K562 (cell line): Measurements from ENCODE around the gene PRIM1. TPM values are rescaled to one million over a fixed set of nuclear protein-coding genes. Genes with fewer than 3 reads are reported as not detected.

Source experiments
- ATAC-seq: fragments of 200-7000 bp; cut with Tn5 transposase; 3 replicates; pipeline ENCODE4 v1.9.1; 2020; ENCODE audit warnings: moderate library complexity
- BruUV-seq: library from RNA; stranded (reverse); fragments of 400-500 nt; replicated peaks from 2 replicates; lab custom pipeline; 2021; lab: Mats Ljungman, UMichigan
- CTCF ChIA-PET: fragments of 300-600 bp; formaldehyde crosslinking; extraction: SDS; loops from one replicate; lab custom pipeline; 2021; ENCODE audit warnings: low intra/inter-chr PET ratio; lab: Yijun Ruan, JAX
- POLR2A ChIA-PET: fragments of 300-600, 350-650 bp; sonication (Branson Sonifier 250); formaldehyde crosslinking; extraction: SDS; loops from one replicate; lab custom pipeline; 2021; ENCODE audit warnings: antibody characterized with exemption, inconsistent platforms; lab: Yijun Ruan, JAX
- DNase-seq, 4 experiments: peaks; one replicate each; pipeline versions ENCODE4 v3.0.0 to v3.0.0-alpha.2; 2011 to 2018; ENCODE audit warnings: low spot score in 3 of 4, mixed read lengths in 3 of 4; ENCODE audit errors: extremely low read depth in 1 of 4
- FAIRE-seq: peaks from 2 replicates; lab custom pipeline; 2011; peaks lifted over from hg19 to GRCh38; lab: Jason Lieb, UNC
- H2AFZ ChIP-seq: 2 replicates; pipeline ENCODE4 v1.6.0; 2011; ENCODE audit warnings: low read depth, low read length, control low read depth, inconsistent platforms
- H3K27ac ChIP-seq: fragments of 200-600 bp; 3 replicates; pipeline ENCODE4 v1.8.0; 2011; ENCODE audit warnings: low read depth, mild to moderate bottlenecking, control low read depth, inconsistent platforms, low read length, moderate library complexity, mixed read lengths; ENCODE audit errors: extremely low read depth
- H3K27me3 ChIP-seq, 2 experiments: fragments of 300-600 bp in 1 of 2; 2 replicates in 1 of 2; 3 replicates in 1 of 2; pipeline versions ENCODE4 v1.6.0 to v1.8.0; 2011; ENCODE audit warnings: inconsistent platforms in 2 of 2, low read length in 2 of 2, mild to moderate bottlenecking in 1 of 2, mixed read lengths in 1 of 2, moderate library complexity in 1 of 2; ENCODE audit not compliant: control insufficient read depth in 2 of 2, insufficient read depth in 2 of 2
- H3K36me3 ChIP-seq: fragments of 300-600 bp; 3 replicates; pipeline ENCODE4 v1.8.0; 2011; ENCODE audit warnings: mild to moderate bottlenecking, low read length, inconsistent platforms; ENCODE audit not compliant: control insufficient read depth, insufficient read depth
- H3K4me1 ChIP-seq, 2 experiments: fragments of 200-600 bp in 1 of 2; replicated peaks in 1 of 2; 2 replicates in 1 of 2; 3 replicates in 1 of 2; pipeline versions ENCODE4 v1.5.1 to v1.8.0; 2011; ENCODE audit warnings: inconsistent platforms in 2 of 2, low read length in 2 of 2, mild to moderate bottlenecking in 1 of 2, mixed read lengths in 1 of 2, moderate library complexity in 1 of 2; ENCODE audit not compliant: control insufficient read depth in 2 of 2, insufficient read depth in 2 of 2
- H3K4me2 ChIP-seq: 2 replicates; pipeline ENCODE4 v1.6.1; 2011; ENCODE audit warnings: low read length, control low read depth, inconsistent platforms, mixed read lengths; ENCODE audit not compliant: insufficient read depth
- H3K4me3 ChIP-seq: fragments of 200-600 bp; sonication (generic), shearing (Covaris generic); 2 replicates; pipeline ENCODE4 v1.5.1; 2016; ENCODE audit warnings: control low read depth, inconsistent platforms
- H3K79me2 ChIP-seq: fragments of 200-600 bp; 3 replicates; pipeline ENCODE4 v1.8.0; 2011; ENCODE audit warnings: low read length, inconsistent platforms; ENCODE audit not compliant: control insufficient read depth, insufficient read depth
- H3K9ac ChIP-seq, 2 experiments: 2 replicates each; pipeline versions ENCODE4 v1.6.0 to v1.6.1; 2011; ENCODE audit warnings: low read depth in 2 of 2, low read length in 2 of 2, control low read depth in 1 of 2, inconsistent platforms in 1 of 2, mild to moderate bottlenecking in 1 of 2, mixed read lengths in 1 of 2; ENCODE audit not compliant: insufficient read depth in 1 of 2
- H3K9me1 ChIP-seq: one replicate; pipeline ENCODE4 v1.6.0; 2011; ENCODE audit warnings: inconsistent platforms, mild to moderate bottlenecking, low read length, moderate library complexity; ENCODE audit not compliant: control insufficient read depth, insufficient read depth
- H3K9me3 ChIP-seq: replicated peaks from 2 replicates; pipeline ENCODE4 v1.5.1; 2011; ENCODE audit warnings: low read depth, low read length, inconsistent platforms; ENCODE audit not compliant: control insufficient read depth, insufficient read depth
- H4K20me1 ChIP-seq: replicated peaks from 2 replicates; pipeline ENCODE4 v1.6.1; 2011; ENCODE audit warnings: low read length, inconsistent platforms, mixed read lengths; ENCODE audit not compliant: control insufficient read depth, insufficient read depth
- CTBP1 ChIP-seq: fragments of 450-650 bp; IDR thresholded peaks from 2 replicates; pipeline ENCODE4 v1.6.1; 2016; ENCODE audit warnings: borderline replicate concordance
- DNMT1 ChIP-seq: fragments of 450-650 bp; IDR thresholded peaks from 2 replicates; pipeline ENCODE4 v1.6.1; 2016; ENCODE audit warnings: antibody characterized with exemption, mild to moderate bottlenecking
- MBD2 ChIP-seq: sonication (generic); IDR thresholded peaks from 2 replicates; pipeline ENCODE4 v1.6.1; 2016; ENCODE audit warnings: low read depth, borderline replicate concordance
- MECOM ChIP-seq: fragments of 250-450 bp; sonication (Bioruptor Pico); IDR thresholded peaks from 2 replicates; pipeline ENCODE4 v1.8.0; 2022; ENCODE audit warnings: inconsistent platforms
- NR1H2 ChIP-seq: sonication (generic); formaldehyde crosslinking; IDR thresholded peaks from 2 replicates; pipeline ENCODE4 v1.4.0; 2020; ENCODE audit warnings: mild to moderate bottlenecking, missing genetic modification reagents
- SAP30 ChIP-seq: fragments of 200-600 bp; sonication (generic); IDR thresholded peaks from 2 replicates; pipeline ENCODE4 v1.6.1; 2012; ENCODE audit warnings: borderline replicate concordance, low read depth, mild to moderate bottlenecking, moderate library complexity, low read length, control low read depth, inconsistent platforms; ENCODE audit not compliant: insufficient read depth, poor library complexity, severe bottlenecking
- SIN3A ChIP-seq, 2 experiments: fragments of 150-350 bp in 1 of 2; IDR thresholded peaks; 2 replicates each; pipeline ENCODE4 v1.6.1; 2011 to 2016; ENCODE audit warnings: borderline replicate concordance in 2 of 2, low read depth in 2 of 2, low read length in 2 of 2, mild to moderate bottlenecking in 2 of 2, moderate library complexity in 2 of 2; ENCODE audit not compliant: control insufficient read depth in 1 of 2
- SNRNP70 ChIP-seq: fragments of 200-400 bp; formaldehyde crosslinking; optimal IDR thresholded peaks from 2 replicates; pipeline ENCODE3; 2017; ENCODE audit warnings: low read depth, low read length
- TCF7 ChIP-seq: sonication (generic); IDR thresholded peaks from 2 replicates; pipeline ENCODE4 v1.6.1; 2016; ENCODE audit warnings: antibody characterized with exemption, borderline replicate concordance
- WGBS: fragments of 100-300 bp; shearing (Covaris generic); methylation state at CpG from one replicate; pipeline ENCODE4 v1.1.6; 2016; ENCODE audit warnings: low coverage, mixed read lengths; ENCODE audit not compliant: insufficient coverage; ENCODE audit errors: missing lambda C conversion rate; 5-methylcytosine and 5-hydroxymethylcytosine counted together
- in situ Hi-C: fragments of 300-500 bp; cut with MboI; formaldehyde crosslinking; loops from 4 replicates; pipeline ENCODE4 v1.15.0; 2018; ENCODE audit warnings: inconsistent platforms, mixed read lengths
- intact Hi-C: fragments of 100-400 bp; cut with micrococcal nuclease; formaldehyde crosslinking; loops from 2 replicates; pipeline ENCODE4 v1.14.2; 2022
- polyA plus RNA-seq, 8 experiments: library from polyadenylated mRNA; depleted of rRNA in 4 of 8; stranded (reverse) in 5 of 8; unstranded in 3 of 8; fragments of >200 nt; fragmentation: Nextera tagmentation in 2 of 8; fragmentation: Illumina TruSeq in 1 of 8; extraction: Ambion mirVana in 2 of 8; extraction: Trizol in 1 of 8; gene quantifications; 2 replicates each; pipeline versions ENCODE4 v1.2.1 to v1.2.3, GENCODE V29; 2011 to 2014; ENCODE audit warnings: inconsistent platforms in 1 of 8, missing spikeins in 1 of 8
- total RNA-seq, 7 experiments: library from RNA; depleted of rRNA in 6 of 7; stranded (reverse); fragments of >200 nt in 6 of 7; fragmentation: Illumina TruSeq in 2 of 7; extraction: Trizol in 2 of 7; gene quantifications; 2 replicates each; pipeline versions ENCODE4 v1.2.1 to v1.2.3, GENCODE V29; 2011 to 2021; ENCODE audit warnings: low replicate concordance in 1 of 7

The PRIM1 gene
- total and polyA plus RNA-seq, 9 of the 15 experiments (the other 6 are each of a cell fraction or from before 2014, with no cell fraction given) = 67.2 to 179 (median 140) TPM

GRCh38 chr12:56724701-56724971 is 27.5 kb downstream of the PRIM1 start:
- H2AFZ ChIP-seq = peak overlapping the region; percentile 74
- CTCF ChIA-PET = no interaction called here
- in situ Hi-C loops = loop anchor here (10.0 kb wide), 1 partner anchor 80 kb away; the partner anchor contains the start of gene ATP5F1B

More at GRCh38 chr12:56724701-56724971, 27.5 kb downstream of the PRIM1 start:
- TF ChIP-seq SAP30 = peak; percentile 40
- TF ChIP-seq SIN3A (IDR thresholded peaks at IDR 0.05; ENCODE audit: borderline replicate concordance in 2 of 2, control insufficient read depth in 1 of 2, low read depth in 2 of 2, low read length in 2 of 2) = no peak
- TF ChIP-seq MECOM (CRISPR knock-in tag) = no peak
- TF ChIP-seq DNMT1 = no peak
- peak; percentile 60; the same call in 1 of the 2 replicates for TF ChIP-seq NR1H2 (CRISPR knock-in tag)
- no peak for TF ChIP-seq CTBP1
- TF ChIP-seq MBD2 = no peak
- 0 out of 2 replicates have a peak, but pooled peaks have one; percentile 2 for TF ChIP-seq TCF7
- peak; percentile 76 for TF ChIP-seq SNRNP70
- Histone ChIP-seq H3K4me3 (peak overlapping the region; percentile 89), H3K4me2 (peak overlapping the region; percentile 99), H3K79me2 (peaks cover 56% of the 10 kb centered on the region), H3K27me3 (no peaks in the 10 kb centered on the region), H3K9me1 (peaks cover 22% of the 10 kb centered on the region), H3K9me3 (no peaks in the 10 kb centered on the region), H4K20me1 (peaks cover 38% of the 10 kb centered on the region), H3K4me1 (peaks cover 14 to 34% of the 10 kb centered on the region in 2 experiments), H3K9ac (peak overlapping the region; percentile 96 to 100), H3K27ac (peak overlapping the region; percentile 97), H3K36me3 (peaks cover 66% of the 10 kb centered on the region)
- TSS peak; percentile 75 for BruUV-seq
- 0% methylated on average over 9 of the region's 9 CpGs for WGBS
- intact Hi-C loops = loop anchor here (2.0 kb wide), 1 partner anchor 88 kb away; no protein-coding TSS in a partner anchor
- POLR2A ChIA-PET = interaction anchor here (0.7 to 3.5 kb wide), 9 partner anchors 8 to 79 kb away, joined by 3 to 27 read pairs (median 8); partner anchors contain the start of genes ATP5F1B and PTGES3
- DNase-seq (no peak), FAIRE-seq (no peak), ATAC-seq (peak; percentile 14)
